Esophagus squamous epithelium (tissue), 5 donors: ENCODE results near the gene PRKCE. TPM values are rescaled to one million over a fixed set of nuclear protein-coding genes. Genes with fewer than 3 reads are reported as not detected.

Experiments used
- DNase-seq: peaks from one replicate; lab custom pipeline; 2025; lab: John Stamatoyannopoulos, UW
- H3K27ac ChIP-seq, 4 donors: fragments of 200-600 bp; sonication (generic); one replicate each; pipeline ENCODE4 v1.5.1; 2016 to 2019; ENCODE audit warnings: mild to moderate bottlenecking in 1 of 4
- H3K27me3 ChIP-seq, 4 donors: fragments of 200-600 bp; sonication (generic); 1 replicate in 3 of 4; 2 replicates in 1 of 4; pipeline versions ENCODE4 v1.5.1 to v1.6.0; 2017 to 2021; ENCODE audit warnings: antibody characterized with exemption in 1 of 4
- H3K36me3 ChIP-seq, 3 donors: fragments of 200-600 bp; sonication (generic); one replicate each; pipeline ENCODE4 v1.5.1; 2016 to 2019
- H3K4me1 ChIP-seq, 3 donors: fragments of 200-600 bp; sonication (generic); one replicate each; pipeline ENCODE4 v1.5.1; 2017 to 2019
- H3K4me3 ChIP-seq, 4 donors: fragments of 200-600 bp; sonication (generic); 1 replicate in 3 of 4; 2 replicates in 1 of 4; pipeline ENCODE4 v1.5.1; 2016 to 2019; ENCODE audit warnings: mild to moderate bottlenecking in 2 of 4, moderate library complexity in 1 of 4
- H3K9me3 ChIP-seq, 3 donors: fragments of 200-600 bp; sonication (generic); one replicate each; pipeline ENCODE4 v1.5.1; 2016 to 2019
- CTCF ChIP-seq, 6 experiments: fragments of 450-650 bp in 4 of 6; fragments of 200-600 bp in 2 of 6; sonication (generic) in 2 of 6; IDR thresholded peaks; one replicate each; pipeline ENCODE4 v1.5.1; 2016 to 2019; ENCODE audit warnings: antibody characterized with exemption in 6 of 6, mild to moderate bottlenecking in 4 of 6, moderate library complexity in 4 of 6
- POLR2A ChIP-seq, 4 donors: fragments of 450-650 bp; IDR thresholded peaks; one replicate each; pipeline ENCODE4 v1.6.1; 2017; ENCODE audit warnings: antibody characterized with exemption in 4 of 4, mild to moderate bottlenecking in 4 of 4, moderate library complexity in 3 of 4
- WGBS, 2 donors: methylation state at CpG; one replicate each; pipeline ENCODE4 v1.1.5; 2018; 5-methylcytosine and 5-hydroxymethylcytosine counted together
- intact Hi-C: fragments of 100-400 bp; cut with DNase I; formaldehyde crosslinking; loops from one replicate; pipeline ENCODE4 v1.15.0; 2022
- total RNA-seq, 4 donors: library from RNA; depleted of rRNA; stranded (reverse); fragments of >200 nt; gene quantifications; one replicate each; pipeline ENCODE4 v1.1.0, GENCODE V29; 2016
- donor health status: DM: yes; HTN: yes; CAD: no.

The PRKCE gene
- total RNA-seq, 4 donors from 2014 or later: 6.5 to 13.7 (median 9.9) TPM

- peaks cover 0 to 54% (median 0%) of the 10 kb centered on the region in 3 donors for H3K36me3 ChIP-seq
- no peaks in the 10 kb centered on the region for H3K9me3 ChIP-seq
- H3K27ac ChIP-seq: no peak overlapping the region
- no peak overlapping the region for H3K4me3 ChIP-seq
- 70 to 85% methylated on average over 13 of the region's 13 CpGs for WGBS, 2 donors
- no peaks in the 10 kb centered on the region for H3K27me3 ChIP-seq
- TF ChIP-seq POLR2A (IDR thresholded peaks at IDR 0.05): no peak
- no peak for TF ChIP-seq CTCF (IDR thresholded peaks at IDR 0.05)
- peaks cover 0 to 11% (median 0%) of the 10 kb centered on the region in 3 donors for H3K4me1 ChIP-seq
- no peak for DNase-seq
- intact Hi-C loops: no loop called here
These were observed 333.5 kb downstream of the PRKCE start for GRCh38 chr2:45984896-45985473.

GRCh38 chr2:45986509-45986908, 335.0 kb downstream of the PRKCE start:
- intact Hi-C loops: no loop called here
- H3K27ac ChIP-seq: no peak overlapping the region
- no peaks in the 10 kb centered on the region for H3K9me3 ChIP-seq
- TF ChIP-seq POLR2A (IDR thresholded peaks at IDR 0.05) (no peak), CTCF (IDR thresholded peaks at IDR 0.05) (no peak)
- DNase-seq: no peak
- no peak overlapping the region for H3K4me3 ChIP-seq
- H3K27me3 ChIP-seq: no peaks in the 10 kb centered on the region
- 68 to 83% methylated on average over 4 to 5 of the region's 5 CpGs for WGBS, 2 donors
- peaks cover 0 to 45% (median 0%) of the 10 kb centered on the region in 3 donors for H3K36me3 ChIP-seq
- peaks cover 0 to 14% (median 0%) of the 10 kb centered on the region in 3 donors for H3K4me1 ChIP-seq

GRCh38 chr2:45987856-45988255, 336.4 kb downstream of the PRKCE start:
- intact Hi-C loops: no loop called here
- Histone ChIP-seq H3K36me3 (peaks cover 0 to 40% (median 0%) of the 10 kb centered on the region in 3 donors), H3K4me1 (peaks cover 11 to 27% (median 13%) of the 10 kb centered on the region in 3 donors), H3K27ac (no peak overlapping the region), H3K9me3 (no peaks in the 10 kb centered on the region), H3K4me3 (no peak overlapping the region), H3K27me3 (no peaks in the 10 kb centered on the region)
- DNase-seq: no peak
- TF ChIP-seq CTCF (IDR thresholded peaks at IDR 0.05) (no peak), POLR2A (IDR thresholded peaks at IDR 0.05) (no peak)
- 60 to 80% methylated on average over 1 to 2 of the region's 2 CpGs for WGBS, 2 donors

GRCh38 chr2:45988879-45989278, 337.4 kb downstream of the PRKCE start:
- H3K9me3 ChIP-seq: no peaks in the 10 kb centered on the region
- TF ChIP-seq CTCF (IDR thresholded peaks at IDR 0.05) (no peak), POLR2A (IDR thresholded peaks at IDR 0.05) (no peak)
- no peak overlapping the region for H3K4me3 ChIP-seq
- intact Hi-C loops: no loop called here
- H3K27ac ChIP-seq: no peak overlapping the region
- H3K36me3 ChIP-seq: peaks cover 0 to 40% (median 0%) of the 10 kb centered on the region in 3 donors
- no peaks in the 10 kb centered on the region for H3K27me3 ChIP-seq
- peaks cover 17 to 37% (median 21%) of the 10 kb centered on the region in 3 donors for H3K4me1 ChIP-seq
- WGBS, 2 donors: 92 to 94% methylated on average over 3 to 4 of the region's 7 CpGs
- DNase-seq: no peak

- Histone ChIP-seq H3K4me3 (no peak overlapping the region), H3K9me3 (no peaks in the 10 kb centered on the region), H3K27me3 (no peaks in the 10 kb centered on the region), H3K4me1 (peaks cover 17 to 32% (median 21%) of the 10 kb centered on the region in 3 donors), H3K27ac (no peak overlapping the region), H3K36me3 (peaks cover 0 to 29% (median 0%) of the 10 kb centered on the region in 3 donors)
- DNase-seq: no peak
- intact Hi-C loops: no loop called here
- 91 to 92% methylated on average over 5 to 6 of the region's 6 CpGs for WGBS, 2 donors
- no peak for TF ChIP-seq CTCF (IDR thresholded peaks at IDR 0.05)
- no peak for TF ChIP-seq POLR2A (IDR thresholded peaks at IDR 0.05)
These were observed 338.7 kb downstream of the PRKCE start for GRCh38 chr2:45990131-45990530.
